GM19025 (cell line): ENCODE data around the gene TMEM181.
"Not testable (repeated sequence)": the region's sequence is repeated elsewhere in the genome, so short reads cannot be mapped to it uniquely, and the experiment has no call there.

ENCODE experiments used
- ATAC-seq: cut with Tn5 transposase; IDR thresholded peaks from one replicate; pipeline ENCODE4 v1.9.1; 2021; ENCODE audit warnings: mild to moderate bottlenecking, low read depth, moderate library complexity; ENCODE audit not compliant: unreplicated experiment

Gene TMEM181, protein sequence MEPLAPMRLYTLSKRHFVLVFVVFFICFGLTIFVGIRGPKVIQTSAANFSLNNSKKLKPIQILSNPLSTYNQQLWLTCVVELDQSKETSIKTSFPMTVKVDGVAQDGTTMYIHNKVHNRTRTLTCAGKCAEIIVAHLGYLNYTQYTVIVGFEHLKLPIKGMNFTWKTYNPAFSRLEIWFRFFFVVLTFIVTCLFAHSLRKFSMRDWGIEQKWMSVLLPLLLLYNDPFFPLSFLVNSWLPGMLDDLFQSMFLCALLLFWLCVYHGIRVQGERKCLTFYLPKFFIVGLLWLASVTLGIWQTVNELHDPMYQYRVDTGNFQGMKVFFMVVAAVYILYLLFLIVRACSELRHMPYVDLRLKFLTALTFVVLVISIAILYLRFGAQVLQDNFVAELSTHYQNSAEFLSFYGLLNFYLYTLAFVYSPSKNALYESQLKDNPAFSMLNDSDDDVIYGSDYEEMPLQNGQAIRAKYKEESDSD

DNA sequence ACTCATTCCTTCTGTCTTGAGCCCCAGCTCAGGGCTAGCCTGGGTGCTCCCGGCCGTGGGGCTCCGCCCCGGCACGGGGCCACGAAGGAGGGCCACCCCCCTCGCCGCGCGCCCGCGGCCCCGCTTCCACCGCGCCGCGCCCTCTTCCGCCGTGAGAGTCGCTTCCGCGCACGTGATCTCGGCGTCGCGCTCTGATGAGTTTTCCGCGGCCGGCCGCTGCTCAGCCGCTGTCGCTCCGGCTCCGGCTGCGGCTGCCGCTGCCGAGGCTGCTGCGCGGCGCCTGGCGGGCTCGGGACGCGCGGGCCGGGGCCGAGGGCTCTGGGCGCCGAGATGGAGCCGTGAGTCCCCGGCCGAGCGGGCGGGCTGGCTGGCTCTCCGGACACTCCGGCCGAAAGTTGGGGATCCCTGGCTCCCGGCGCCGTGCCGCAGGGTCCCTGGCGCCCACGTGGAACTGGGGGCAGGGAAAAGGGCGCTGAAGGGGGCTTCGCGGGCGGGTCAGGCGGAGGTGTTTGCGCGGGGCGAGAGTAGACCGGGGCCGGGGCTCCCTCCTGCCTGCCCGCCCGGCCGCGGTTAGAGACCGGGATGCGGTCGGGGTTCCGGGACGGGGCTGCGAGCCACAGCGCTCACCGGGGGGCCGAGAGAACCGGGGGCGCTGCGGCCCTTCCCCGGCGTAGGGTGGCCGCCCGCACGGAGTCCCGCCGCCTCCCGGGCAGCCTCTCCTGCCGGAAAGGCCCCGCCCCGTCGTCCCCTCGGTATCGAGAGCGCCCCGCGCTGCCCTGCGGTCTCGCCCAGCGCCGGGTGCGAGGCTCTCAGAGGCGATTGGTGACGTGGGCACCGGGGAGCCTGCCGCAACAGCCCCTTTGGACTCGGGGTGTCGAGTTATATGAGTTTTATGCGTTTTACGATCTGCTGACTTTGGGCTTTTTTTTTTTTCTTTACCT is at the start of gene TMEM181:
Gene TMEM181 (plus strand): TSS at position 197 of the 941 bp plus-strand sequence. CDS start 134 bp downstream, at position 331.
- ATAC-seq = peak; percentile 84

DNA sequence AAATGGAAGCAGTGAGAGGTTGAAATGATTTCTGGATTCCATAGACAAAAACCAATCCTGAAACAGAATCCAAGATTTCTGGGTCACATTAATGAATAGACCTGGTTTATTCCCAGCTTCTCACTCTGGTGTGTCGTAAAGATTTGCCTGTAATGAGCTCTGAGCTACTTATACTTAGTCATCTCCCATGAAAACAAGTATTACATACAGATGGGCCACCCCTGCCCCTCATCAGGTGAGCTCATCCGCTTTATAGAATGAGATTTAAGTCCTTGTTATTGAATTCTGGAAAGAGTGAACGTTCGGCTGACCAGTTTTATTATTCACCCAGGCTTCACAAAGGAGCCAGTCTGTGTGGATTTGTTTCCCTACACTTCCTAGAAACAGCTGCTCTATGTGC is 47.1 kb upstream of the TMEM181 start:
- no peak for ATAC-seq

DNA sequence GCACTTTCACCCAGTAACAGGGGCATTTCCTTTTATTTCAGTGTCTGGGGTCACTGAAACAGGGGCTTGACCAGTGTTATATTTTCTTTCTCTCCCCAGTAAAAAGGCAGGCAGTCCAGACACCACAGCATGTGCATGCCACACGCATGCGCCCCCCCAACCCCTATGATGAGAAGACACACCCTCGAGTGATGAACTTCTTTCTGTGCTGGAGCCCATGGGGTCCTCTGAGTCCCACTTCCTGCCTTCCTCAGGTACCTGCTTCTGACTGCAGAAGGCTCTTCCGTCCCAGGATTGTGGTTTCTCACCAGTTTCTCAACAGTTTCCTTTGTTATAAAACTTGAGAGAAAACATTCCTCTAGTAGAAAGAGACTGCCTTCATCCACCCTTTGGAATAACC is 45.7 kb upstream of the TMEM181 start:
- no peak for ATAC-seq

DNA sequence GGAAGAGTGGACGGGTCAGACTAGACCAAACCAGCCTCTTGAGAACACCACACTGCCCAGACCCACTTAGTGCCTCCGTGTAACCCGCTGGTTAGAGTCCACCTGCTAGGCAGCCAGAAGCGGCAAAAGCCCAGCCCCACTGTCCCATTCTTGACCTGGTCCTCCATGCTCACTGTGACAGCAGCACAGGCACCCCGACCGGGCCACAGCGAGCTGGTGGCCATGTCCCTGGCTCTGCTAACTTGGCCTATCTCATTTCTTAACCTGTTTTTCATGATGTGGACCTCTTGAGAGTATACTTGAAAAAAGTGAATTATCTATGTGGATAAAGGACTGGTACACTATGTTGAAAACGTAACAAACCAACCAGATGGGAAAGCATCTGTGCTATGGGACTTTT is 44.9 kb upstream of the TMEM181 start:
- no peak for ATAC-seq

DNA sequence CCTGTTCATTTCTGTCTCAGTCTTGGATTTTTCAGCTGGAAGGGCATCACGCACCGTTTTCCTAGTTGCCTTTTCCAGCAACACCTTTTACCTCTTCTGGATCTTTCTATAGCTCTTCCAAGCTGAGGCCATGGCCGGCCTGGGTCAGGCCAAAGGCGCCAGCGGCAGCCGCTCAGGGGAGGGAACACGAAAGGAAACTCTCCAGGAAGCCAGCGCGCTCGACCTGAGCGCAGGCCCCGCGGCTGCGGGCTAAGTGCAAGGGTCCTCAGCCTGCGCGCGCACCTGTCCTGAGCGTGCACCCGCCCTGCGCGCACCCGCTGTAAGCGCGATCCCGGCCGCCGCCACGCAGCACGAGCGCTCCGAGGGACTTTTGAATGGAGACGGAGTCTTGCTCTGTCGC is 43.8 kb upstream of the TMEM181 start:
- ATAC-seq = no peak

DNA sequence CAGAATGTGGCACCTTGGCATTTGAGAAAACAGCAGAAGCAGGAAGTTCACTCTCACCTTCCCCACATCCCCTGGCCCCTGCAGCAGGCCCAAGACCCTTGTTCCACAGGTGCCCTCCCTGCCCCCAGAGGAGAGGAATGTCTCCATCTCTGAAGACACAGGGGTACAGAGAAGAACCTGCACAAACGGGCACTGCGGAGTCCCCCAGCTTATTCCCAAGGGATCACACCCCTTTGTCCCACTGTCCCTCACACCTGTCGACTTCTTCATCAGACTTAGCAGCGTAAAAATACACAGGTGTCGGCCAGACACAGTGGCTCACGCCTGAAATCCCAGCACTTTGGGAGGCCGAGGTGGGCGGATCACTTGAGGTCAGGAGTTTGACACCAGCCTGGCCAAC is 42.9 kb upstream of the TMEM181 start:
- ATAC-seq = no peak

DNA sequence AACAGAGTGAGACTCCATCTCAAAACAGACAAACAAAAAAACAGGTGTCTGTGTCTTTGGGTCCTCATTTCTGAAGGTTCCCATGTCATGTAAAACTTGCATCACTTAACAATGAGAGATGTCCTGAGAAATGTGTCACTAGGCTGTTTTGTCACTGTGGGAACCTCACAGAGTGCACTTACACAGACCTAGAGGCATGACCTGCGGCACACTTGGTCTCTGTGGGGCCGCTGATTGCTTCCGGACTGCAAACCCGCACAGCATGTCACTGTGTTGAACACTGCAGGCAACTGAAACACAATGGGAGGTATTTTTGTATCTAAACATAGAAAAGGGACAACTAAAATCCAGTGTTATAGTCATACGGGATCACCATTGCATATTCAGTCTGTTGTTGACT is 42.3 kb upstream of the TMEM181 start:
- ATAC-seq = peak; percentile 59

DNA sequence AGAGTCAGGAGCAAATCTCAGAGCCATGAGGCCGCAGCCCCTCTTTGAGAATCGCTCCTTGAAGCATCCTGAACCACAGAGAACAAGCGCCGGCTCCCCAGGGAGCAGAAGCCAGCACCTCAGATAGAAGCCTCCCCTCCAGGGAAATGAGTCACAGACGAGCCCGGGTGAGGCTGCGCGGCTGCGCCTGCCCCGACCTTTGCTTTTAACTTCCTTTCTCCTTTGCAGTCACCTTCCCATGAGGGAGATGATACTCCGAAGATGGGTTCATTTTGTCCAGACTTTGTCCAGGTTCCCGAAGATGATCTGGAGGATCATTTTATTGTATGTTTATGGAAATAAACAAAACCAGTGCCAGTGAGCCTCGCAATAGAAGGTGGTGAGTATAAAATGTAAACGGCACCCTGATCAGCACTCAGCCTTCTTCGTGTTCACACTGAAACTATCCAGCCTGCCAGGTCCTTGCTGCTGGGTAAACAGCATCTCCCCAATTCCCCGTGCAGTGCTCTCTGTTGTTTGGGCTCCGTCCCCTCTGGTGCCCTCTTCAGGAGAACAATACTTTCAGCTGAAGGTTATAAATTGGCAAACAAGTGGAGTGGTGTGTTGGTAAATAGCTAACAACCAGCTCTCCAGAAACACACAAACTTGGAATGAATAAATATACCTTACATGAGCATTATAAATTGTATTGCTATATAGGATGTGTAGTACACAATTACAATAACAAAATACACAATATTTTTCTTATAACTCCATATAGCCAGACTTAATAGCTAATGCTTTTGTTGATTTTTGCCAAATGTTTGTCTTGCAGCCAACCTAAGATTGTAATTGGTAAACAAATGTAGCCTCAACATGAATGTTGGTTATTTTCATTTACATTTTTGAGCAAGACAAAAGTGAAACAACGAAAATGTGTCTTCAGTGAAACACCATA is 41.4 kb upstream of the TMEM181 start:
- peak; percentile 57 for ATAC-seq

DNA sequence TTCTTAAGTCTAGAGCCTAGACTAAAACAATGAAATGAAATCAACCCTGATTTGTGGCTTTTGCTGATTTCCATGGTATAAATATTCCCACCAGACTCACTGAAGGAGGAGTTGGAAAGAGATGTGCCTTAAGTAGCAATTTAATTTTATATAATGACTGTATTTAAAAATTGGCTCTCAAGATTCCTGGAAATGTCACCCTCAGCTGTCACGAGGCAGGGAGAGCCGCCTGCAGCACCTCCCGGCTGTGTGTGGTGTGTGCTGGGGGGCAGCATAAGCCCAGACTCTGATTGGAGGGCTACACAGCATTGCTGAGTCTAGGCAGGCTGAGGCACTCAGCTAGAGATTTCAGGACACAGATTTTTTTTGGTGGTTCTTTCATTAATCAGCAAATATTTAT is 40.6 kb upstream of the TMEM181 start:
- no peak for ATAC-seq

DNA sequence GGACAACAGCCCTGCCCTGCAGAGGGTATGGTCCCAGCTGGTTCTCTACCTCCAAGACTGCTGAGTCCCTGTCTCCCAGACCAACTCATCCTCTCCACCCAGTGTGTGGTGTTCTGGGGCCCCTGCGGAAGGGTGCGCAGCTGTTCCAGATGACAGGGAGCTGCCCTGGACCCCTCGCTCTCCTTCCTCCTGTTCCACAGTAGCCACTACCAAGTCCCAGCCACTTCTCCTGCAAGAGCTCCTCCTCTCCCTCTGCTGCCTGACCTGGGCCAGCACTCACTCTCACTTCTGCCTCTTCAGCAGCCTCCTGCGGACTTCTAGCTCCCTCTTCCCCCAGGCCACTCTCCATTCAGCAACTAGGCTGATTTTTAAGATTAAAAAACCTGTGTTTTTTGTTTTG is 40.1 kb upstream of the TMEM181 start:
- no peak for ATAC-seq

DNA sequence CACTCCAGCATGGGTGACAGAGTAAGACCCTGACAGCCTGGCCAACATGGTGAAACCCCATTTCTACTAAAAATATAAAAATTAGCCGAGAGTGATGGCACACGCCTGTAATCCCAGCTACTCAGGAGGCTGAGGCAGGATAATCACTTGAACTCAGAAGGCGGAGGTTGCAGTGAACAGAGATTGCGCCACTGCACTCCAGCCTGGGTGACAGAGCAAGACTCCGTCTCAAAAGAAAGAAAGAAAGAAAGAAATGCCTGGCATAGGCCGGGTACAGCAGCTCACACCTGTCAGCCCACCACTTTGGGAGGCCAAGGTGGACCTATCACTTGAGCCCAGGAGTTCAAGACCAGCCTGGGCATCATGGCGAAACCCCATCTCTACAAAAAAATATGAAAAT is 38.9 kb upstream of the TMEM181 start:
- ATAC-seq = not testable (repeated sequence)

DNA sequence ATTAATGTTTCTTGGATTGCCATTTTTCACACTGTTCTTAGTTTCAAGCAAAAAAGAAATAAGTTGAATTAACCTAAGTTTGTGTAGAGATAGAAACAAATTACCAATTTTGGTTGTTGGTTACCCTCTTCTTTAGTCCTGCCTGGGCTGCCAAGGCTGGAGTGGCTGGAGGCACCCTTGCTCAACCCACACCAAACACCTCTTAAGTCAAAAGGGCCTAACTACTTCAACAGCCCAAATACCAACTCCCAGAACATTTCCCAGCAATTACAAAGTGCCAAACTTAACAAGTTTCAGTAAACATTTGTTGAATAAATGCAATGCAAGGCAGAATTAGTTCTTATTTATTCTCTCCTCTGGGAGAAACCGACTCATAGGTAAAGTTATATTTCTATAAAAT is 38.1 kb upstream of the TMEM181 start:
- no peak for ATAC-seq

DNA sequence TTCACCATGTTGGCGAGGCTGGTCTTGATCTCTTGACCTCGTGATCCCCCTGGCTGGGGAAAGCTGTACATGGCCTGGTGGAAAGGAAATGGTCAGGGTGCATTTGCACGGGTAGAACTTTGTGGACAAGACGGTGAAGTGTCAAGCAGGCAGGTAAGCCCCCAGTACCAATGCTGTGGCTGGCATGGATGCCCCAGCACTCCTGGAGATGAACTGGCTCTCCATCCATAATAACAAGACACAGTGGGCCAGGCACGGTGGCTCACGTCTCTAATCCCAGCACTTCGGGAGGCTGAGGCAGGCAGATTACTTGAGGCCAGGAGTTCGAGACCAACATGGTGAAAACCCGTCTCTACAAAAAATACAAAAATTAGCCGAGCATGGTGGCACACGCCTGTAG is 37.3 kb upstream of the TMEM181 start:
- ATAC-seq = no peak

DNA sequence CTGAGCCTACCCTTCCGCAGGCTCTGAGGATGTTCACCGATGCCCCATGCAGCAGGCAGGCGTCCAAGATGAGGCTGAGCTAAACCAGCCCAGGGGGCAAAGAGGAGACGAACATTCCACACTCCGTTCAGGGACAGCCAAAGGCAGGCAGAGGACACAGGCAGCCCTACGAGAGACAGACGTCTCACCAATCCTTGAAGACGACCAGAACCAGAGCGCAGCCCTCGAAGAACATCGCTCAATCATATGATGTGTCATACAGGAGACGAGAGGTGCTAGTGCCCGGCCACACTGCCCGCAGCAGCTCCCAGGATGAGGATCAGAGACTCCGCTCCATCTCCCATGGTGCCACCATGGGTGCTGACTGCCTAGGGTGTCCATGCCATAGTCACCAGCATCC is 35.6 kb upstream of the TMEM181 start:
- no peak for ATAC-seq

DNA sequence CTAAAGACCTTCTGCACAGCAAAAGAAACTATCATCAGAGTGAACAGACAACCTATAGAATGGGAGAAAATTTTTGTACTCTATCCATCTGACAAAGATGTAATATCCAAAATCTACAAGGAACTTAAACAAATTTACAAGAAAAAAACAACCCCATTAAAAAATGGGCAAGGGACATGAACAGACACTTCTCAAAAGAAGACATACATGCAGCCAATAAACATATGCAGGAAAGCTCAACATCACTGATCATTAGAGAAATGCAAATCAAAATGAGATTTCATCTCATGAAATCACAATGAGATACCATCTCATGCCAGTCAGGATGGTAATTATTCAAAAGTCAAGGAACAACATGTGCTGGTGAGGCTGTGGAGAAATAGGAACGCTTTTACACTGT is 32.0 kb upstream of the TMEM181 start:
- not testable (repeated sequence) for ATAC-seq

DNA sequence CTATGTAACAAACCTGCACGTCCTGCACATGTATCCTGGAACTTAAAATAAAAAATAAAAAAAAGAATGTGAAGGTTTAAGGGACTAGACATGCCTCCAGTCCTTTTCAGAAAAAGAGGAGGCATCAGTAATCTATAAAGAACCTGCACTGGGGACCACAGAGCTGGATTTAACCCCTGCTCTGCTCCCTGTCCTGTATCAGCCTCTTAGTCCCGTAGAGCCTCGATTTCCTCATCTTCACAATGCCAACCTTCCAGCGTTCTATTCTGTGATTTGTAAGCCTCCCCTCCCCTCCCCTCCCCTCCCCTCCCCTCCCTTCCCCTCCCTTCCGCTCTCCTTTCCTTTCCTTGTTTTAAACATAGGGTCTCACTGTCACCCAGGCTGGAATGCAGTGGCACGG is 31.1 kb upstream of the TMEM181 start:
- ATAC-seq = no peak

DNA sequence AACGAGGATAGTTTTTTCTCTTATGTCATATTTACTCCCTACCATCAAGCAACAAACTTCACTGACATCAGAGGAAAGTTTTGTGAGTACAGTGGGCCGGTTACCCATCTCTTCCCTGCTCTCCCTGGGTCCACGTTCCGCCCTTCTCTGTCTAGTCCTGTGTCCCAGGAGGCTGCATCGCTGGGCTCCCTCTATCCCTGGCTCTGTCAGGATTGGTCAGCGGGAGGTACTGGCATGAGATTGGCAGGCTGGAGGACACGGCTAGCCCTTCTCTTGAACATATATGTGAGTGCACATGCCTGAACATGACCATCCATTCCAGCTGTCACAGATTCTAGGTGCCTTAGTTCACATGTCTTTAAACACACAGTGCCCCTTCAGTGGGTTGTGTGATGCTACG is 30.3 kb upstream of the TMEM181 start:
- ATAC-seq = no peak

DNA sequence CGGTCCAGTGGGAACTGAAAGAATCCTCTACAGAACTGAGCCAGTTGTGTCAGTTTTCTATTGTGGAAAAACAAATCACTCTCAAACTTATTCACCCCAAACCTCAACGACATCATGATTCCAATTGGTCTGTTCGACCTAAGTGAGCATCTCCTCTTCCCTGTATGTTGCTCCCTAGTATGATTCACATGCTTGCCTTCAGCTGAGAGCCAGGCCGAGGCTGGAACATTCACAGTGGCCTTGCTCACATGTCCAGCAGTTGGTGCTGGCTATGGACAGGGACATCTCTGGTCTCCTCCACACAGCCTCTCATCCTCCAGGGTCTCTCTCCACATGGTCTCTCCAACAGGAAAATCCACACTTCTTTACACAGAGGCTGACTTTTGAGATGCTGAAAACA is 28.3 kb upstream of the TMEM181 start:
- no peak for ATAC-seq

DNA sequence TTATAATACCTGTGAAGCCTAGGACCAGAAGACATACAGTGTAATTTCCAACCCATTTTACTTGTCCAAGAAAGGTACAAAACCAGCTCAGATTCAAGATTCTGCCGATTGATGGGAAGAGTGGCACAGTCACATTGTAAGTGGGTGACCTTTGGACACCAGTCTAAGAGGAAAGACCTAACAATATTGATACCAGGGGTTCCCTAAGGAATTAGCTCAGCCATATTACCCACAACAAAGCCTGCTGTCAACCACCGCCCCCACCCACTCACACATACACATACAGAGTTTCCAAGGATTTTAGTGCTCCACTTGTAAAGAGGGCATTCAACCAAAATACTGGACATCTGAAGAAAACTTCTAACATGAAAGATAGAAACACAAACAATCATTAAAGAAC is 27.9 kb upstream of the TMEM181 start:
- ATAC-seq = no peak
